ENCODE results near the gene SPATA32.

The SPATA32 gene

DNA sequence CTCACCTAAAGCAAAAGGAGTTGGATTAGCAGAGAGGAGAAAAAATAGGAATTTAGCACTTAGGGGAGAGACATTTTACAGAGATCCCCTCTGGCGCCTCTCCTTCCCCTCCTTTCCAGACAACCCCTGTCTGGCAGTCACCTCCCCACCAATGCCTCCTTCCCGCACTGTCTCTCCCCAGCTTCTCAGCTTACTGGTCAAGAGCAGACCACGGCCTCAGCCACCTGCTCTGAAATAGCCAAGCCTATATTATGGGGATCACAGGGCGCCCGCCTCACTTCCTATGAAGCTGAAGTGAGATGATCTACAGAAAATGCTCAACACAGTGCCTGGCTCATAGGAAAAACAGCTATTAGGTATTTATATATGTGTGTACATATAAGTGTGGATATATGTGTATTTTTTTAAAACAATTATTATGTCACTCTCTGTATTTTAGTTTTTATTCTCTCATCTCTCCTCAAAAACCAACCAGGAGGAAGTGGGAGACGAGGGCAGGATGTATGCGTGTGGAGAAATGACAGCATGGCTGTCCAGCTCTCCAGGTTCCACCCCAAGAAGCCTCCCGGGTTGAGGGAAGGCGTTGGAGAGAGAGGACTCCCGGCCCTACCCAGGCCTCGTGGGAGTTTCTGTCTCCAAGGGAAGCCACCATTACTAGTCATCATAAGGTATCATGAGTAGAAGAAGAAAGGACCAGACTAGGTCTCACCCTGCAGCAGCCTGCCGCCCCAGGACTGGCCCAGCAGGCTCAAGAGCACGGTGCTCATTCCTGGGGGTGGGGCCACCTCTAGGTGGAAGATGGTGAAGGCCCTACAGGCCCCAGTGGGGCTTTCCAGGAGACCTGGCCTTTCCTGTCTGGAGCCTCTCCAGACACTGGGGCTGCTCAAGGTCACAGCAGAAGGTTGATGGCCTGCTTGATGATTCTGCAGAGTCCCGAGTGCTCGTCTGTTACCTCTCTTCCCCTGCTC is 27.7 kb upstream of the SPATA32 start:
- TF ChIP-seq, protein P1, sequence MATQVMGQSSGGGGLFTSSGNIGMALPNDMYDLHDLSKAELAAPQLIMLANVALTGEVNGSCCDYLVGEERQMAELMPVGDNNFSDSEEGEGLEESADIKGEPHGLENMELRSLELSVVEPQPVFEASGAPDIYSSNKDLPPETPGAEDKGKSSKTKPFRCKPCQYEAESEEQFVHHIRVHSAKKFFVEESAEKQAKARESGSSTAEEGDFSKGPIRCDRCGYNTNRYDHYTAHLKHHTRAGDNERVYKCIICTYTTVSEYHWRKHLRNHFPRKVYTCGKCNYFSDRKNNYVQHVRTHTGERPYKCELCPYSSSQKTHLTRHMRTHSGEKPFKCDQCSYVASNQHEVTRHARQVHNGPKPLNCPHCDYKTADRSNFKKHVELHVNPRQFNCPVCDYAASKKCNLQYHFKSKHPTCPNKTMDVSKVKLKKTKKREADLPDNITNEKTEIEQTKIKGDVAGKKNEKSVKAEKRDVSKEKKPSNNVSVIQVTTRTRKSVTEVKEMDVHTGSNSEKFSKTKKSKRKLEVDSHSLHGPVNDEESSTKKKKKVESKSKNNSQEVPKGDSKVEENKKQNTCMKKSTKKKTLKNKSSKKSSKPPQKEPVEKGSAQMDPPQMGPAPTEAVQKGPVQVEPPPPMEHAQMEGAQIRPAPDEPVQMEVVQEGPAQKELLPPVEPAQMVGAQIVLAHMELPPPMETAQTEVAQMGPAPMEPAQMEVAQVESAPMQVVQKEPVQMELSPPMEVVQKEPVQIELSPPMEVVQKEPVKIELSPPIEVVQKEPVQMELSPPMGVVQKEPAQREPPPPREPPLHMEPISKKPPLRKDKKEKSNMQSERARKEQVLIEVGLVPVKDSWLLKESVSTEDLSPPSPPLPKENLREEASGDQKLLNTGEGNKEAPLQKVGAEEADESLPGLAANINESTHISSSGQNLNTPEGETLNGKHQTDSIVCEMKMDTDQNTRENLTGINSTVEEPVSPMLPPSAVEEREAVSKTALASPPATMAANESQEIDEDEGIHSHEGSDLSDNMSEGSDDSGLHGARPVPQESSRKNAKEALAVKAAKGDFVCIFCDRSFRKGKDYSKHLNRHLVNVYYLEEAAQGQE (IDR thresholded peaks at IDR 0.05; ENCODE audit: insufficient read depth in 1 of 2, low read depth in 2 of 2, low read length in 2 of 2): no peak
- TF ChIP-seq SIN3A (IDR thresholded peaks at IDR 0.05; ENCODE audit: borderline replicate concordance, insufficient read depth, low read length) (no peak), TAF1 (IDR thresholded peaks at IDR 0.05; ENCODE audit: borderline replicate concordance, insufficient read depth, low read length) (no peak), FOXP2 (optimal IDR thresholded peaks at IDR 0.05; ENCODE audit: borderline replicate concordance, extremely low read depth, extremely low read length, insufficient read depth) (no peak), POLR2AphosphoS5 (IDR thresholded peaks at IDR 0.05; ENCODE audit: low read depth, low read length) (no peak)

DNA sequence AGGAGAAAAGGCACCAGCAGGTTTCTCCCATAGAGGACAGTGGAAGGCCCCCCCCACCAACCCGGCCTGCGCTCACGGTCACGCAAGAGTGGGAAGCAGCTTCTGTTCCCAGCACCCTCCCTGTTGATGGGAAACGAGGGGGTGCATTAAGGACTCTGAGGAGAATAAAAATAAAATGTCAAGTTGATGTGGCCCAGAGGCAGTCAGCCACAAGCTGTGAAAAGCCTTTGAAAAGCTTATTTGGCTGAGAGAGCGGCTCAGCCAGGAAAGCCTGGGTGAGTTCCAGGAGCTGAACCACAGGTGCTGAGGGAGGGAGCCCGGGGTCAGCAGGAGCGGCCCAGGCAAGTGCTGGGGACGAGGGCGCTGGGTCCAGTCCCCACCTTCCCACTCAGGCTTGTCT is 26.9 kb upstream of the SPATA32 start:
- TF ChIP-seq POLR2AphosphoS5 (IDR thresholded peaks at IDR 0.05; ENCODE audit: low read depth, low read length) (no peak), SIN3A (IDR thresholded peaks at IDR 0.05; ENCODE audit: borderline replicate concordance, insufficient read depth, low read length) (no peak), FOXP2 (optimal IDR thresholded peaks at IDR 0.05; ENCODE audit: borderline replicate concordance, extremely low read depth, extremely low read length, insufficient read depth) (no peak), TAF1 (IDR thresholded peaks at IDR 0.05; ENCODE audit: borderline replicate concordance, insufficient read depth, low read length) (no peak)
- TF ChIP-seq, protein P1 (IDR thresholded peaks at IDR 0.05; ENCODE audit: insufficient read depth in 1 of 2, low read depth in 2 of 2, low read length in 2 of 2): no peak

DNA sequence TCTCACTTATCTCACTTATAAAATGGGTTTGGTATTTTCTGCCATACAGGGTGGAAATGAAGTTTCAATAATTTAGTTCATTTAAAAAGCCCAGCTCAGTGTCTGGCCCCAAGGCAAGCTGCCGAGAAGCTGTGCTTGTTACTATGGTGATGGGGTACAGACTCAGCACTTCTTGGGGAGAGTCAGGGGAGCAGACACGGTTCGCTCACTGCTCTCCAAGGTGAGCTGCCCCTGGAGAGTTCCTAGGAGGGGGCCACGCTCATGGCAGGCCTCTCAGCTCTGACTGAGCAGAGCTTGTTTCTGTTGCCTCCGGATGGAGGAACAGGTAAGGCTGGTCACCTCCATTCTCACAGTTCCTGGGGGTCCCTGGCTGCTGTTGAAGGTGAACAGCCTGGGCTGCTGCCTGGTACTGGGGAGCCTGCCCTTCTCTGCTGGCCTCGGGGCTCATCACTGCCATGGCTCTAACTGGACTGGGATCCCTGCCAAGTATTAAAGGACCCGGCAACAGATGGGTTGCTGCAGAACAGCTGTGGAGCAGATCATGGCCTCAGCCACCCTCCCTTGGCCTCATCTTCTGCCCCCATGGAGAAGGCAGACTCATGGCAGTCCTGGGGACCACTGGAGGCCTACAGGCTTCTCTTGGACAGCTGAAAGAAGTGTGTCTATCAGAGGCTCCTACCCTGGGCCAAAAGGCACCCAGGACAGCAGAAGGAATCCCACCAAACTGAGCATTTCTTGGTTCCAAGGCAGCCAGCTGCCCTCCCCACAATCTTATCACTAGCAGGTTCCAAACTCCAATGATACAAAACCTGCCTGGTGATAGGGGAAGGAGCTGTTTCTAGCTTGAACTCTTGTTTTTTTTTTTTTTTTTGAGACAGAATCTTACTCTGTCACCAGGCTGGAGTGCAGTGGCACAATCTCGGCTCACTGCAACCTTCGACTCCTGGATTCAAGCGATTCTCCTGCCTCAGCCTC is 25.9 kb upstream of the SPATA32 start:
- TF ChIP-seq FOXP2 (optimal IDR thresholded peaks at IDR 0.05; ENCODE audit: borderline replicate concordance, extremely low read depth, extremely low read length, insufficient read depth): no peak
- no peak for TF ChIP-seq SIN3A (IDR thresholded peaks at IDR 0.05; ENCODE audit: borderline replicate concordance, insufficient read depth, low read length)
- TF ChIP-seq, protein P1 (IDR thresholded peaks at IDR 0.05; ENCODE audit: insufficient read depth in 1 of 2, low read depth in 2 of 2, low read length in 2 of 2): no peak
- TF ChIP-seq TAF1 (IDR thresholded peaks at IDR 0.05; ENCODE audit: borderline replicate concordance, insufficient read depth, low read length): no peak
- no peak for TF ChIP-seq POLR2AphosphoS5 (IDR thresholded peaks at IDR 0.05; ENCODE audit: low read depth, low read length)

DNA sequence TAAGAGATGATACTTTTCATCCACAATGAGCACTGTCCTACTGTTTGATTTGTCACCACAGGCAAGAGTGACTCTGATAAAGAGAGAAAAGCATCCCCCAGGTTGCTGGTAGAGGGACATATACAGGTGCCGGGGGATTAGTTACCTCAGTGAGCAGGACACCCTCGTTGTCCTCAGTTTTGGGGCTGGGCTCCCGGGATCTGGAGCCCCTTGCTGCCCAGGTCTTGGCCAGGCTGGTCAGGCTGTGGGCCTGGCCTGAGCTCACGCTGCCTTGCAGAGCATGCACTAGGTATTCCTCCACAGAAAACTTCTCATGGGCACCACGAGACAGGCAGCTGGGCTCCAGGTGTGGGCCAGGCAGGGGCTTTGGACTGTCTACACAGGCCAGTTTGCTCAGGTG is 24.4 kb upstream of the SPATA32 start:
- TF ChIP-seq SIN3A (IDR thresholded peaks at IDR 0.05; ENCODE audit: borderline replicate concordance, insufficient read depth, low read length) (no peak), TAF1 (IDR thresholded peaks at IDR 0.05; ENCODE audit: borderline replicate concordance, insufficient read depth, low read length) (no peak), FOXP2 (optimal IDR thresholded peaks at IDR 0.05; ENCODE audit: borderline replicate concordance, extremely low read depth, extremely low read length, insufficient read depth) (no peak), POLR2AphosphoS5 (IDR thresholded peaks at IDR 0.05; ENCODE audit: low read depth, low read length) (no peak)
- TF ChIP-seq, protein P1 (IDR thresholded peaks at IDR 0.05; ENCODE audit: insufficient read depth in 1 of 2, low read depth in 2 of 2, low read length in 2 of 2): no peak

Measured in PFSK-1 (cell line).